GM23338 (cell line): ENCODE results near the gene FNDC3B. TPM values are rescaled to one million over a fixed set of nuclear protein-coding genes. Genes with fewer than 3 reads are reported as not detected.

Experiments used
- ATAC-seq: fragments of 200-7000 bp; cut with Tn5 transposase; 3 replicates; pipeline ENCODE4 v1.9.1; 2020
- DNase-seq: peaks from one replicate; pipeline ENCODE4 v3.0.0-alpha.2; 2015; ENCODE audit warnings: low spot score
- H2AFZ ChIP-seq: fragments of 200-600 bp; sonication (generic); 2 replicates; pipeline ENCODE4 v1.8.0; 2016; ENCODE audit warnings: antibody characterized with exemption, mild to moderate bottlenecking, moderate library complexity
- H3F3A ChIP-seq: fragments of 200-600 bp; sonication (generic); replicated peaks from 2 replicates; pipeline ENCODE4 v1.8.0; 2017; ENCODE audit warnings: antibody characterized with exemption, mixed run types, low read depth
- H3K27ac ChIP-seq: fragments of 200-600 bp; sonication (generic); 2 replicates; pipeline ENCODE4 v1.6.1; 2016; ENCODE audit warnings: low read depth
- H3K27me3 ChIP-seq: fragments of 200-600 bp; sonication (generic); 2 replicates; pipeline ENCODE4 v1.8.0; 2016; ENCODE audit warnings: mild to moderate bottlenecking, mixed run types, moderate library complexity; ENCODE audit not compliant: insufficient read depth
- H3K36me3 ChIP-seq: fragments of 200-600 bp; sonication (generic); 2 replicates; pipeline ENCODE4 v1.8.0; 2016; ENCODE audit warnings: mild to moderate bottlenecking; ENCODE audit not compliant: insufficient read depth
- H3K4me1 ChIP-seq: fragments of 200-600 bp; sonication (generic); 2 replicates; pipeline ENCODE4 v1.8.0; 2016; ENCODE audit warnings: mild to moderate bottlenecking, moderate library complexity; ENCODE audit not compliant: insufficient read depth
- H3K4me2 ChIP-seq: fragments of 200-600 bp; sonication (generic); 2 replicates; pipeline ENCODE4 v1.7.1; 2017; ENCODE audit warnings: mixed run types
- H3K4me3 ChIP-seq: fragments of 200-600 bp; sonication (generic); 2 replicates; pipeline ENCODE4 v1.6.1; 2016; ENCODE audit warnings: mixed run types
- H3K79me2 ChIP-seq: fragments of 200-600 bp; sonication (generic); replicated peaks from 2 replicates; pipeline ENCODE4 v1.8.0; 2017; ENCODE audit warnings: mild to moderate bottlenecking; ENCODE audit not compliant: insufficient read depth
- H3K9me2 ChIP-seq: fragments of 200-600 bp; sonication (generic); 2 replicates; pipeline ENCODE4 v1.8.0; 2017; ENCODE audit not compliant: insufficient read depth
- H4K20me1 ChIP-seq: fragments of 200-600 bp; sonication (generic); replicated peaks from 2 replicates; pipeline ENCODE4 v1.8.0; 2017; ENCODE audit warnings: mild to moderate bottlenecking; ENCODE audit not compliant: insufficient read depth
- H3K27ac Mint-ChIP-seq: 2 replicates; pipeline ENCODE4 v1.8.0; 2020; ENCODE audit warnings: inconsistent platforms, mild to moderate bottlenecking, moderate library complexity, mixed read lengths
- H3K27me3 Mint-ChIP-seq: 3 replicates; pipeline ENCODE4 v1.8.0; 2022; ENCODE audit warnings: low read depth, mild to moderate bottlenecking, moderate library complexity, mixed read lengths, inconsistent platforms; ENCODE audit not compliant: insufficient read depth, poor library complexity
- H3K36me3 Mint-ChIP-seq: 3 replicates; pipeline ENCODE4 v1.8.0; 2021; ENCODE audit warnings: low read depth, mild to moderate bottlenecking, inconsistent platforms, moderate library complexity, mixed read lengths
- H3K4me1 Mint-ChIP-seq: 3 replicates; pipeline ENCODE4 v1.8.0; 2020; ENCODE audit warnings: mild to moderate bottlenecking, inconsistent platforms, mixed read lengths
- H3K4me3 Mint-ChIP-seq: 3 replicates; pipeline ENCODE4 v1.8.0; 2021; ENCODE audit warnings: moderate library complexity, mild to moderate bottlenecking, inconsistent platforms, mixed read lengths
- H3K9me3 Mint-ChIP-seq: 3 replicates; pipeline ENCODE4 v1.8.0; 2020; ENCODE audit warnings: moderate library complexity, mild to moderate bottlenecking, inconsistent platforms, mixed read lengths
- CREB1 ChIP-seq: fragments of 250-450 bp; sonication (Bioruptor Pico); IDR thresholded peaks from 2 replicates; pipeline ENCODE4 v1.5.0; 2020; ENCODE audit warnings: low read depth, mild to moderate bottlenecking, moderate library complexity
- EZH2 ChIP-seq: fragments of 200-600 bp; sonication (generic); IDR thresholded peaks from one replicate; pipeline ENCODE4 v1.8.0; 2017; ENCODE audit warnings: antibody characterized with exemption, mild to moderate bottlenecking, low read depth; ENCODE audit not compliant: unreplicated experiment
- EZH2phosphoT487 ChIP-seq: fragments of 200-600 bp; sonication (generic); IDR thresholded peaks from one replicate; pipeline ENCODE4 v1.8.1; 2018; ENCODE audit warnings: antibody characterized with exemption; ENCODE audit not compliant: unreplicated experiment
- JUNB ChIP-seq: IDR thresholded peaks from one replicate; pipeline ENCODE4 v1.6.1; 2016; ENCODE audit warnings: antibody characterized with exemption; ENCODE audit not compliant: unreplicated experiment
- NANOG ChIP-seq: IDR thresholded peaks from 2 replicates; pipeline ENCODE4 v1.6.1; 2016; ENCODE audit warnings: antibody characterized with exemption, borderline replicate concordance
- REST ChIP-seq: IDR thresholded peaks from one replicate; pipeline ENCODE4 v1.6.1; 2018; ENCODE audit warnings: antibody characterized with exemption; ENCODE audit not compliant: unreplicated experiment
- STAT1 ChIP-seq: IDR thresholded peaks from one replicate; pipeline ENCODE4 v1.6.1; 2016; ENCODE audit warnings: antibody characterized with exemption; ENCODE audit not compliant: unreplicated experiment
- ZNF114 ChIP-seq: fragments of 250-450 bp; sonication (Bioruptor Pico); IDR thresholded peaks from 2 replicates; pipeline ENCODE4 v1.5.0; 2020; ENCODE audit warnings: mild to moderate bottlenecking, moderate library complexity
- ZNF331 ChIP-seq: fragments of 250-450 bp; sonication (Bioruptor Pico); IDR thresholded peaks from 2 replicates; pipeline ENCODE4 v1.5.0; 2020; ENCODE audit warnings: low read depth, mild to moderate bottlenecking, moderate library complexity
- polyA plus RNA-seq: library from polyadenylated mRNA; unstranded; fragments of >200 nt; fragmentation: Nextera tagmentation; extraction: Ambion mirVana; gene quantifications from 2 replicates; pipeline ENCODE4 v1.2.1, GENCODE V29; 2016
- total RNA-seq: library from RNA; depleted of rRNA; stranded (reverse); fragments of >200 nt; shearing (Covaris generic); gene quantifications from 2 replicates; pipeline ENCODE4 v1.2.3, GENCODE V29; 2014

FNDC3B gene
- total and polyA plus RNA-seq, 2 experiments from 2014 or later = 19.1 to 55.4 TPM

DNA sequence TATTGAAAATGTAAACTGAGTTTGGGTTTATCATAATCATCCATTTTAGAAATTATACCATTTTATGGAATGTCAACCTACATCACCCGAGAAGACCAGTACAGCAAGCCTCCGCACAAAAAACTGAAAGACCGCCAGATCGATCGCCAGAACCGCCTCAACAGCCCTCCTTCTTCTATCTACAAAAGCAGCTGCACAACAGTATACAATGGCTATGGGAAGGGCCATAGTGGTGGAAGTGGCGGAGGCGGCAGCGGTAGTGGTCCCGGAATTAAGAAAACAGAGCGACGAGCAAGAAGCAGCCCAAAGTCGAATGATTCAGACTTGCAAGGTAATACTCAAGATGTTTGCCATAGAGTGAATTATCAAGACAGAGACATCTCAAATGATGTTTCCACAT is 211.8 kb downstream of the FNDC3B start:
- Histone ChIP-seq H3K79me2 (peaks cover 5% of the 10 kb centered on the region; the same call in 1 of the 2 replicates), H3K4me2 (no peak overlapping the region)
- H3K4me1 Mint-ChIP-seq = peaks cover 31% of the 10 kb centered on the region

DNA sequence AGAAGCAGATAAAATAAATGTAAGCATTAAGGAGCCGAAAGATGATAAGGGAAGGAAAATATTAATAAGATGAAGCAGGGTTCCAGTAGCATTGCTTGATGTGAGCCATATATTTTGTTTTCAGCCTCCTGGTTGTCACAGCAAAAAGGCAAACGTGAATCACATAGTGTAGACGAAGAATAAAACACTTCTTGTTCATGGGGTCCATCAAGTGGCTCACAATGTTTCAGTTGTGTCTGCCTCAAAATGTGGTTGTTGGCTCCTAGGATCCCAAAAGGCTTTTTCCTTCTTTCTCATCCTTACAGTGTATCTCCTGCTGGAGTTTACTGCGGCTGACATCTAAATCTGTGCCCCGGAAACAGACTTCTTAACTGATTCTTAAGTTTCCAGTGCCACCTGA is 213.8 kb downstream of the FNDC3B start:
- H3K27ac Mint-ChIP-seq = no peak overlapping the region
- no peaks in the 10 kb centered on the region for H3F3A ChIP-seq
- H3K4me3 Mint-ChIP-seq = no peak overlapping the region
- peaks cover 15% of the 10 kb centered on the region for H3K4me1 Mint-ChIP-seq
- ATAC-seq (no peak), DNase-seq (no peak)
- no peak overlapping the region for H3K4me2 ChIP-seq
- no peaks in the 10 kb centered on the region for H3K27me3 ChIP-seq
- no peaks in the 10 kb centered on the region for H4K20me1 ChIP-seq
- H3K4me3 ChIP-seq = no peak overlapping the region
- H3K27me3 Mint-ChIP-seq = peaks cover 1% of the 10 kb centered on the region
- no peaks in the 10 kb centered on the region; the same call in 1 of the 2 replicates for H3K36me3 ChIP-seq
- peaks cover 16% of the 10 kb centered on the region for H3K4me1 ChIP-seq
- peaks cover 16% of the 10 kb centered on the region for H3K36me3 Mint-ChIP-seq
- no peak overlapping the region for H3K27ac ChIP-seq
- peaks cover 3% of the 10 kb centered on the region; the same call in 1 of the 2 replicates for H3K79me2 ChIP-seq
- H2AFZ ChIP-seq = no peak overlapping the region
- H3K9me2 ChIP-seq = no peaks in the 10 kb centered on the region
- no peaks in the 10 kb centered on the region; the same call in 2 of the 3 replicates for H3K9me3 Mint-ChIP-seq
- no peak for TF ChIP-seq ZNF331
- no peak for TF ChIP-seq STAT1
- no peak for TF ChIP-seq CREB1 (CRISPR knock-in tag)
- no peak for TF ChIP-seq REST
- no peak for TF ChIP-seq ZNF114 (CRISPR knock-in tag)
- TF ChIP-seq JUNB = no peak
- no peak for TF ChIP-seq NANOG
- no peak for TF ChIP-seq EZH2
- no peak for TF ChIP-seq EZH2phosphoT487

More for the DNA sequence above, 211.8 kb downstream of the FNDC3B start:
- no peak overlapping the region for H2AFZ ChIP-seq
- no peaks in the 10 kb centered on the region for H3K9me2 ChIP-seq
- H3K36me3 ChIP-seq = no peaks in the 10 kb centered on the region; the same call in 1 of the 2 replicates
- no peak overlapping the region for H3K4me3 Mint-ChIP-seq
- no peak for DNase-seq
- H3K27ac ChIP-seq = no peak overlapping the region
- no peaks in the 10 kb centered on the region for H3F3A ChIP-seq
- no peak for ATAC-seq
- H3K36me3 Mint-ChIP-seq = peaks cover 12% of the 10 kb centered on the region
- no peaks in the 10 kb centered on the region for H3K27me3 Mint-ChIP-seq
- H3K4me3 ChIP-seq = no peak overlapping the region
- no peaks in the 10 kb centered on the region for H4K20me1 ChIP-seq
- no peaks in the 10 kb centered on the region for H3K27me3 ChIP-seq
- no peak for TF ChIP-seq REST
- peaks cover 20% of the 10 kb centered on the region for H3K4me1 ChIP-seq
- no peak overlapping the region; the same call in 1 of the 2 replicates for H3K27ac Mint-ChIP-seq
- no peaks in the 10 kb centered on the region for H3K9me3 Mint-ChIP-seq
